ENCODE results near the gene TMED4.

DNA sequence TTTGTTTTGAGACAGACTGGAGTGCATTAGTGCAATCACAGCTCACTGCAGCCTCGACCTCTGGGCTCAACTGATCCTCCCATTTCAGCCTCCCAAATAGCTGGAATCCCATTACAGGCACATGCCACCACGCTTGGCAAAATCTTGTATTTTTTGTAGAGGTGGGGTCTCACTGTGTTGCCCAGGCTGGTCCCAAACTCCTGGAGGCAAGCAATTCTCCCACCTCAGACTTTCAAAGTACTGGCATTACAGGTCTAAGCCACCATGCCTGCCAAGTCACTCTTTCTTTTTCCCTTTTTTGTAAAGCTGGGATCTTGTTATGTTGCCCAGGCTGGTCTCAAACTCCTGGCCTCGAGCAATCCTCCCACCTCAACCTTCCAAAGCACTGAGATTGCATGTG, 32.6 kb downstream of the TMED4 start:
- TF ChIP-seq POLR2AphosphoS5 (IDR thresholded peaks at IDR 0.05; ENCODE audit: borderline replicate concordance, low read depth, low read length) (no peak), EZH2 (IDR thresholded peaks at IDR 0.05) (no peak)
